ENCODE data around the gene MYMK.
A peak's percentile ranks its signal among the peaks of the same experiment; 100 is the strongest.

MYMK gene

GRCh38 chr9:133537257-133537656 is 12.5 kb upstream of the MYMK start:
- TF ChIP-seq, protein P1, sequence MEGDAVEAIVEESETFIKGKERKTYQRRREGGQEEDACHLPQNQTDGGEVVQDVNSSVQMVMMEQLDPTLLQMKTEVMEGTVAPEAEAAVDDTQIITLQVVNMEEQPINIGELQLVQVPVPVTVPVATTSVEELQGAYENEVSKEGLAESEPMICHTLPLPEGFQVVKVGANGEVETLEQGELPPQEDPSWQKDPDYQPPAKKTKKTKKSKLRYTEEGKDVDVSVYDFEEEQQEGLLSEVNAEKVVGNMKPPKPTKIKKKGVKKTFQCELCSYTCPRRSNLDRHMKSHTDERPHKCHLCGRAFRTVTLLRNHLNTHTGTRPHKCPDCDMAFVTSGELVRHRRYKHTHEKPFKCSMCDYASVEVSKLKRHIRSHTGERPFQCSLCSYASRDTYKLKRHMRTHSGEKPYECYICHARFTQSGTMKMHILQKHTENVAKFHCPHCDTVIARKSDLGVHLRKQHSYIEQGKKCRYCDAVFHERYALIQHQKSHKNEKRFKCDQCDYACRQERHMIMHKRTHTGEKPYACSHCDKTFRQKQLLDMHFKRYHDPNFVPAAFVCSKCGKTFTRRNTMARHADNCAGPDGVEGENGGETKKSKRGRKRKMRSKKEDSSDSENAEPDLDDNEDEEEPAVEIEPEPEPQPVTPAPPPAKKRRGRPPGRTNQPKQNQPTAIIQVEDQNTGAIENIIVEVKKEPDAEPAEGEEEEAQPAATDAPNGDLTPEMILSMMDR (IDR thresholded peaks at IDR 0.05; ENCODE audit: borderline replicate concordance, control extremely low read depth, extremely low read depth, insufficient read depth, missing control alignments) = no peak
- in situ Hi-C loops (cut with MboI; ENCODE audit: low sequenced_read_pairs, unreplicated experiment) = loop anchor here (25.0 kb wide), 1 partner anchor 200 kb away; the partner anchor contains the start of gene SARDH
- no peak for DNase-seq (ENCODE audit: low spot score)

GRCh38 chr9:133536536-133536935 is 11.8 kb upstream of the MYMK start:
- in situ Hi-C loops (cut with MboI; ENCODE audit: low sequenced_read_pairs, unreplicated experiment) = loop anchor here (25.0 kb wide), 1 partner anchor 201 kb away; the partner anchor contains the start of gene SARDH

DNA sequence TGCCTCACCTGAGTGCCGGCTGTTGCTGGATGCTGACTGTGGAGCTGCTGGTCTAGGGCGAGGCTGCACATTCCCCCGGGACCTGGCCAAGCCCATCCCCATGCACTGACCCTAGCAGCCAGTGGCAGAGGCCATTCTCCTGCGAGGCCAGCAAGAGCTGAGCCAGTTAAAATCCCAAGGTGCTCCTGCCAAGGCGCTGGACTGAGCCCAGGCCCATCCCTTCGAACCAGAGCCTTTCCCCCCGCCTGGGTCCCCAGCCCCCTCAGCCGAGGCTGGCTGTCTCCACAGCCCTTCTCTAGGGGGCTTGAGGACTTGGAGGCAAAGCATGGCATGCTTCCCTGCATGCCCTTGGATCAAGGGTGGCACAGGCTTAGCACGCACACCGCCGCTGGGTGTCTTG is 11.3 kb upstream of the MYMK start:
- TF ChIP-seq, protein P1 (IDR thresholded peaks at IDR 0.05; ENCODE audit: borderline replicate concordance, control extremely low read depth, extremely low read depth, insufficient read depth, missing control alignments) = no peak
- no peak for DNase-seq (ENCODE audit: low spot score)
- in situ Hi-C loops (cut with MboI; ENCODE audit: low sequenced_read_pairs, unreplicated experiment) = loop anchor here (25.0 kb wide), 1 partner anchor 201 kb away; the partner anchor contains the start of gene SARDH

More at GRCh38 chr9:133536536-133536935, 11.8 kb upstream of the MYMK start:
- DNase-seq (ENCODE audit: low spot score) = no peak
- TF ChIP-seq, protein P1 (IDR thresholded peaks at IDR 0.05; ENCODE audit: borderline replicate concordance, control extremely low read depth, extremely low read depth, insufficient read depth, missing control alignments) = no peak

DNA sequence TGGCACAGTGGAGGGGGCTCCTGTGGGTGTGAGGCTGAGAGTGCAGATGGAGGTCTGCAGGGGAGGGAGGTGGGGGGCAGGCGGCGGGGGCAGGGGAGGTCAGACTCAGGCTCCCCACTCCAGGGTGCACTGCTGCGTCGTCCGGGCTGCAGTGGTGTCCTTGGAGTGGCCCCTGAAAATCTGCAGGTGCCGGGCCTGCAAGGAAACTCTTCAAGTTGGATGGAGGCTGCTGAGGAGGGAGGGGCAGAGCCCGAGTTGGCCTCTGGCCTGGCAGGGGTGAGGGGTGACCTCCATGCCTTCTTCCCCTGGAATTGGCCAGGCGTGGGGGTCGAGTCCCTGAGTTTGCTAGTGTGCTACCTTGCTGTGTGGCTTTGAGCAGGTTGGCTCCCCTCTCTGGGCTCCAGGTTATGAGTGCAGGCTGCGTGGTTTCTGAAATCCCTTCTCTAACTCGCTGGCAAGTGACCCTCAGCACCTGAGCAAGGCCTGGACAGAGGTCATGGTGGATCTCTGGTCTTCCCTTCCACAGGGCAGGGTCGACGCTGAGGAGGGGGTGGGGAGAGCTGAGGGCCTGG is 10.6 kb upstream of the MYMK start:
- in situ Hi-C loops (cut with MboI; ENCODE audit: low sequenced_read_pairs, unreplicated experiment) = loop anchor here (25.0 kb wide), 1 partner anchor 202 kb away; the partner anchor contains the start of gene SARDH
- TF ChIP-seq, protein P1 (IDR thresholded peaks at IDR 0.05; ENCODE audit: borderline replicate concordance, control extremely low read depth, extremely low read depth, insufficient read depth, missing control alignments) = no peak
- no peak for DNase-seq (ENCODE audit: low spot score)

GRCh38 chr9:133534346-133535291 is 9.9 kb upstream of the MYMK start, which contains the start of gene ADAMTSL2:
Gene ADAMTSL2 (plus strand): TSS chr9:133534704. CDS start chr9:133536713, 2,009 bp downstream.
- peak; percentile 64 for DNase-seq (ENCODE audit: low spot score)
- in situ Hi-C loops (cut with MboI; ENCODE audit: low sequenced_read_pairs, unreplicated experiment) = loop anchor here (25.0 kb wide), 1 partner anchor 203 kb away; the partner anchor contains the start of gene SARDH
- TF ChIP-seq, protein P1 (IDR thresholded peaks at IDR 0.05; ENCODE audit: borderline replicate concordance, control extremely low read depth, extremely low read depth, insufficient read depth, missing control alignments) = no peak

DNA sequence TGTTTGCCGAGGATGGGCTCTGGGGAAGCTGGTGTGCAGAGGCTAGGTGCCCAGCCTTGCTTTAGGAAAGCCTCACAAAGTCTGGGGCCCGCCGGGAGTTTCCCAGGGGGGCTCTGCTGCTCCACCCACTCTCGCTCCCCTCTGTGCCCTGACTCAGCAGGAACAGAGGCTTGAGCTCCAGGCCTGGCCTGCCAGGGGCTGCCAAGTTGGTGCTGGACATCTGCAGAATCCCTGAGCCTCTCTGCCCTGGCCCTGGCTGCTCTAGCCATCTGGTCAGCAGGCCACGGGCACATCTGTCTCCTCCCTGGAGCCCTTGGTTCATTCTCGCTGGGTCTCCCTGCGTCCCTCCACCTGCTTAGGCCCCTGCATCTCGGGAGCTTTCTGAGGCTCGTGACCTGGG is 9.1 kb upstream of the MYMK start:
- in situ Hi-C loops (cut with MboI; ENCODE audit: low sequenced_read_pairs, unreplicated experiment) = loop anchor here (25.0 kb wide), 1 partner anchor 203 kb away; the partner anchor contains the start of gene SARDH
- TF ChIP-seq, protein P1 (IDR thresholded peaks at IDR 0.05; ENCODE audit: borderline replicate concordance, control extremely low read depth, extremely low read depth, insufficient read depth, missing control alignments) = no peak

More for the DNA sequence above, 9.1 kb upstream of the MYMK start:
- no peak for DNase-seq (ENCODE audit: low spot score)
